ENCODE measurements around the gene GARNL3.

The GARNL3 gene

DNA sequence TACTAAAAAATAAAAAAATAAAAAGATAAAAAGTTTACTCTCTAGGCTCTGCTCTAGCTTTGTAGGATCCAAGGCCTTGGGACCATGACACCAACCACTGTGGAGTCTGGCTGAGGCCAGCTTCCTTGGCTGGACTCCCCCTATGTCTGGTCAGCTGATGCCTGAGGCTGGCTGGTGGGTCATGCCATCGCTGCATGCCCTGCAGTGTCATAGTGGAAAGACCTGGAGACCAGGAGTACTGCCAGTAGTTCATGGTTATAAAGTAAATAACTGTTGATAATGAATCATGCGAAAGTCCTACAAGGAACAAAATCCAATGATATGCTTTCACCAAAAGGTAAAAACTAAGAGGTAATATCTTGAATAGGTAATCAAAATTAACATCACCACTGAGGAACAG is 43.2 kb downstream of the GARNL3 start:
- DNase-seq (ENCODE audit: extremely low read depth, insufficient read length), result no peak
- Histone ChIP-seq H3K4me3 (replicated peaks; ENCODE audit: low read depth, low read length) (no peak overlapping the region), H3K36me3 (ENCODE audit: control insufficient read depth, insufficient read depth, low read length) (no peaks in the 10 kb centered on the region), H3K27me3 (replicated peaks; ENCODE audit: control insufficient read depth, insufficient read depth, low read length) (no peaks in the 10 kb centered on the region)
- TF ChIP-seq, protein P1, sequence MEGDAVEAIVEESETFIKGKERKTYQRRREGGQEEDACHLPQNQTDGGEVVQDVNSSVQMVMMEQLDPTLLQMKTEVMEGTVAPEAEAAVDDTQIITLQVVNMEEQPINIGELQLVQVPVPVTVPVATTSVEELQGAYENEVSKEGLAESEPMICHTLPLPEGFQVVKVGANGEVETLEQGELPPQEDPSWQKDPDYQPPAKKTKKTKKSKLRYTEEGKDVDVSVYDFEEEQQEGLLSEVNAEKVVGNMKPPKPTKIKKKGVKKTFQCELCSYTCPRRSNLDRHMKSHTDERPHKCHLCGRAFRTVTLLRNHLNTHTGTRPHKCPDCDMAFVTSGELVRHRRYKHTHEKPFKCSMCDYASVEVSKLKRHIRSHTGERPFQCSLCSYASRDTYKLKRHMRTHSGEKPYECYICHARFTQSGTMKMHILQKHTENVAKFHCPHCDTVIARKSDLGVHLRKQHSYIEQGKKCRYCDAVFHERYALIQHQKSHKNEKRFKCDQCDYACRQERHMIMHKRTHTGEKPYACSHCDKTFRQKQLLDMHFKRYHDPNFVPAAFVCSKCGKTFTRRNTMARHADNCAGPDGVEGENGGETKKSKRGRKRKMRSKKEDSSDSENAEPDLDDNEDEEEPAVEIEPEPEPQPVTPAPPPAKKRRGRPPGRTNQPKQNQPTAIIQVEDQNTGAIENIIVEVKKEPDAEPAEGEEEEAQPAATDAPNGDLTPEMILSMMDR (IDR thresholded peaks at IDR 0.05; ENCODE audit: insufficient read depth, low read length, poor library complexity, severe bottlenecking), result no peak

DNA sequence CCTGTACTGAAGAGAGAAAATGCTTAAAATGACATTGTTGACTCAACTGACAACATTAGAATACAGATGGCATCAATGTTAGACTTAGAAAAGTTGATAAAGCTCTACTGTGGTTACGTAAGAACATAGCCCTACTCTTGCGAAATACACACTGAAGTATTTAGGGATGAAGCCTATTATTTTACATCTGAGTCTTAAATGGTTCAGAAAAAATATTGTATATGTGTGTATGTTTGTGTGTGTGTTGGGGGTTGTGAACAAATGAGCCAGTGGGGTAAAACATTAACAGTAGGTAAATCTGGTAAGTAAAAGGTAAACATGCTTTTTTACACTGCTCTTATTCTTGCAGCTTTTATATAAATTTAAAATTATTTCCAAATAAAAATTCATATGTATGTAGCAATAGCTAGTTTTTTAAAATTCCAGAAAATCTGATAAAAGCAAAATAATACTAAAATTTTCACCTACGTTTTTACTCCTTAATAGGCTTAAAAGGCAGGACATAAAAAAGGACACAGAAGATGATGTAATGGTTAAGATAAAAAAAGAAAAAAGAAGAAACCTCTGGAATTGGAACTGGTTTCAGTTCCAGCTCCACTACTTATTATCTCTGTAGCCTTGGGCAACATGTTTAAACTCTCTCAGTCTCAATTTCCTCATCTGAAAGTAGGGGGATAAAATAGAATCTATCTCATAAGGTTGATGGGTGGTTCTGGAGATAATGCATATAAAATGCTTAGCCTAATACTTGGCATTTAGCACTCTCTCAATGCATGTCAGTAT is 44.3 kb downstream of the GARNL3 start:
- DNase-seq (ENCODE audit: extremely low read depth, insufficient read length), result no peak
- TF ChIP-seq, protein P1 (IDR thresholded peaks at IDR 0.05; ENCODE audit: insufficient read depth, low read length, poor library complexity, severe bottlenecking), result no peak
- H3K27me3 ChIP-seq (replicated peaks; ENCODE audit: control insufficient read depth, insufficient read depth, low read length), result no peaks in the 10 kb centered on the region
- no peaks in the 10 kb centered on the region for H3K36me3 ChIP-seq (ENCODE audit: control insufficient read depth, insufficient read depth, low read length)
- no peak overlapping the region for H3K4me3 ChIP-seq (replicated peaks; ENCODE audit: low read depth, low read length)

DNA sequence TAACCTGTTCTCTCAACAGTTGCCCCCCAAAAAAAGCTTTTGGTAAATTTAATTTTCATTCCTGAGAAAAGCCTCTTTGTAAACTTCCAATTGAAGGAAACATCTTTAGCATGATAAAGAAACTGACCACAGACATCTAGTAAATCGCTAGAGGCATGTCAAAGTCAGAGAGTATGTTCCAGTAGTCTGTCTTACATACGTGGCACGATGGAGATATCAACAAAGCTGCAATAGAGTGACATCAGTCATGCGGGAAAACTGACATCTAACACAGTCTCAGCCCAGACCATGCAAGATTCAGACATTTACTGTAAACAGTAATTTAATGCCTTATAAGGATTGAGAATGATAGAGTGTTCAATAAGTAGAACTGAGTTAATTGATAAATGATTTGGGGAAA is 45.1 kb downstream of the GARNL3 start:
- H3K36me3 ChIP-seq (ENCODE audit: control insufficient read depth, insufficient read depth, low read length), result no peaks in the 10 kb centered on the region
- H3K27me3 ChIP-seq (replicated peaks; ENCODE audit: control insufficient read depth, insufficient read depth, low read length), result no peaks in the 10 kb centered on the region
- DNase-seq (ENCODE audit: extremely low read depth, insufficient read length), result no peak
- no peak overlapping the region for H3K4me3 ChIP-seq (replicated peaks; ENCODE audit: low read depth, low read length)
- TF ChIP-seq, protein P1 (IDR thresholded peaks at IDR 0.05; ENCODE audit: insufficient read depth, low read length, poor library complexity, severe bottlenecking), result no peak

DNA sequence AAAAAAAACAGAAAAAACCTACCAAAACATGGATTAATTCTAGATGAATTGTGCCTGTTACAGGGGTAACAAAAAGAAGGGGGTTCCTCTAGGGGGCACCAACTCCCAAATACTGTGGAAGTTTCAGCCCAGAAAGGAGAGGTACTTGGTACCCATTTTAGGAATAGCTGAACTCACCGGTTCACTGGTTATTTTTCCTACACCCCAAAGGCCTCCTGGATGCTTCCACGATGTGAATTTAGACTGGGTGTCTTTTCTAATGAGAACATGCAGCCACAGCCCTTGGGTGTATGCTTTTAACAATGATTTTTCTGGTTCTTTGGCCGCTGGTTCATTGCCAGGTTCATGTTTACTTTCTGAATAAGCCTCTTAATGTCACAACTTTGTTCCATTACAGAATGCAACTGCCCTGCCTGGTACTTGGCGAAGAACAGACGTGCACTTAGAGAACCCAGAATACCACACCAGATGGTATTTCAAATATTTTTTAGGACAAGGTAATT is 46.7 kb downstream of the GARNL3 start:
- TF ChIP-seq, protein P1 (IDR thresholded peaks at IDR 0.05; ENCODE audit: insufficient read depth, low read length, poor library complexity, severe bottlenecking), result peak; percentile 48
- no peak for DNase-seq (ENCODE audit: extremely low read depth, insufficient read length)
- Histone ChIP-seq H3K27me3 (replicated peaks; ENCODE audit: control insufficient read depth, insufficient read depth, low read length) (no peaks in the 10 kb centered on the region), H3K36me3 (ENCODE audit: control insufficient read depth, insufficient read depth, low read length) (no peaks in the 10 kb centered on the region), H3K4me3 (replicated peaks; ENCODE audit: low read depth, low read length) (no peak overlapping the region)

DNA sequence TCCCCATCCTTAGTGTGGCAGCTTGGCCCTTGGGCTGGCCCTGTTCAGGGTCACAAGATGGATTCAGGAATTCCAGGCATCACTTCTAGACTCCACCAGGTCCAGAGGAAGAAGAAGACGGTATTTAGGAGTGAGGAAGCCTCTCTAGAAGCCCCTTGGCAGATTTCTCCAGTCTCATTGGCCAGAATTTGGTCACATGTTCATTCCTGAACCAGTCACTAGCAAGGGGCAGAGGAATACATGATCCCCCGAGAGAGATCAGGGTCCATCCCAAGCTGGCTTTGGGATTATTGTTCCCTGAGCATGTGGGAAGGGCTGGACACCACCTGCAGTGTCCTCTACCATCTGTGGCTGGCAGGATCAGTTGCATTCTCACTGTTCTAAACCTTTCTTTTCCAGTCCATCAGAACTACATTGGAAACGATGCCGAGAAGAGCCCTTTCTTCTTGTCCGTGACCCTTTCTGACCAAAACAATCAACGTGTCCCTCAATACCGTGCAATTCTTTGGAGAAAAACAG is 48.5 kb downstream of the GARNL3 start:
- Histone ChIP-seq H3K27me3 (replicated peaks; ENCODE audit: control insufficient read depth, insufficient read depth, low read length) (no peaks in the 10 kb centered on the region), H3K36me3 (ENCODE audit: control insufficient read depth, insufficient read depth, low read length) (no peaks in the 10 kb centered on the region), H3K4me3 (replicated peaks; ENCODE audit: low read depth, low read length) (no peak overlapping the region)
- DNase-seq (ENCODE audit: extremely low read depth, insufficient read length), result no peak
- TF ChIP-seq, protein P1 (IDR thresholded peaks at IDR 0.05; ENCODE audit: insufficient read depth, low read length, poor library complexity, severe bottlenecking), result no peak
